ENCODE results near the gene MRPL24.

MRPL24 gene

DNA sequence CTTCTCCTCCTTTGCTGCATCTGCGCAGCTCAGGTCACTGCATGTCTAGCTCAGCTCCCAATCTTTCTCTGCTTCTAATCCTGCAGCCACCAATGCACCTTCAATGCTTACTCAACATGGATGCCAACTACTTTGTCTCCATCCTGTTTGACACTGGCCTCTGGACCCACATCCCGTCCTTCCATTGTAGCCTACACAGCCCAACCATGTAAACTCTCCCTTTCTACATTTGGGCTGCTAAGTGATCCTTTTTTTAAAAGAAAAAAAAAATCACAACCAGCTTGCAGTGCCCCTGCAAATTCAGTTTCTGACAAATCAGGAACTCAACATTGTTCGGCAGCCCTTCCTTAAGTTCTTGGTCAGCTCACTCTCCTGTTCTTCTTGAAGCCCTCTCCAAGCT lies 26.1 kb downstream of the MRPL24 start:
- Histone ChIP-seq H3K4me1 (ENCODE audit: control insufficient read depth, low read length) (no peaks in the 10 kb centered on the region), H4K20me1 (ENCODE audit: control insufficient read depth, insufficient read depth, low read depth, low read length) (0 out of 2 replicates have a peak, but pooled peaks cover 3% of the 10 kb centered on the region), H3K27ac (ENCODE audit: low read depth, low read length) (no peak overlapping the region), H3K9me2 (replicated peaks; ENCODE audit: control insufficient read depth, low read length) (no peaks in the 10 kb centered on the region), H3K9me3 (ENCODE audit: control insufficient read depth, insufficient read depth, low read length) (no peaks in the 10 kb centered on the region), H3K36me3 (ENCODE audit: control insufficient read depth, low read length) (peaks cover 4% of the 10 kb centered on the region; the same call in 1 of the 2 replicates), H3K4me2 (ENCODE audit: low read length) (no peak overlapping the region), H3K79me2 (ENCODE audit: control insufficient read depth, low read length) (no peaks in the 10 kb centered on the region), H3K27me3 (ENCODE audit: control insufficient read depth, low read length) (no peaks in the 10 kb centered on the region), H3K4me3 (ENCODE audit: low read length) (no peak overlapping the region), H3F3A (ENCODE audit: control insufficient read depth, insufficient read depth) (peaks cover 7% of the 10 kb centered on the region)
- TF ChIP-seq, protein P1, sequence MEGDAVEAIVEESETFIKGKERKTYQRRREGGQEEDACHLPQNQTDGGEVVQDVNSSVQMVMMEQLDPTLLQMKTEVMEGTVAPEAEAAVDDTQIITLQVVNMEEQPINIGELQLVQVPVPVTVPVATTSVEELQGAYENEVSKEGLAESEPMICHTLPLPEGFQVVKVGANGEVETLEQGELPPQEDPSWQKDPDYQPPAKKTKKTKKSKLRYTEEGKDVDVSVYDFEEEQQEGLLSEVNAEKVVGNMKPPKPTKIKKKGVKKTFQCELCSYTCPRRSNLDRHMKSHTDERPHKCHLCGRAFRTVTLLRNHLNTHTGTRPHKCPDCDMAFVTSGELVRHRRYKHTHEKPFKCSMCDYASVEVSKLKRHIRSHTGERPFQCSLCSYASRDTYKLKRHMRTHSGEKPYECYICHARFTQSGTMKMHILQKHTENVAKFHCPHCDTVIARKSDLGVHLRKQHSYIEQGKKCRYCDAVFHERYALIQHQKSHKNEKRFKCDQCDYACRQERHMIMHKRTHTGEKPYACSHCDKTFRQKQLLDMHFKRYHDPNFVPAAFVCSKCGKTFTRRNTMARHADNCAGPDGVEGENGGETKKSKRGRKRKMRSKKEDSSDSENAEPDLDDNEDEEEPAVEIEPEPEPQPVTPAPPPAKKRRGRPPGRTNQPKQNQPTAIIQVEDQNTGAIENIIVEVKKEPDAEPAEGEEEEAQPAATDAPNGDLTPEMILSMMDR (IDR thresholded peaks at IDR 0.05; ENCODE audit: low read depth, low read length, poor library complexity, severe bottlenecking) = no peak
- TF ChIP-seq EZH2phosphoT487 (IDR thresholded peaks at IDR 0.05; ENCODE audit: borderline replicate concordance, low read length) = no peak

DNA sequence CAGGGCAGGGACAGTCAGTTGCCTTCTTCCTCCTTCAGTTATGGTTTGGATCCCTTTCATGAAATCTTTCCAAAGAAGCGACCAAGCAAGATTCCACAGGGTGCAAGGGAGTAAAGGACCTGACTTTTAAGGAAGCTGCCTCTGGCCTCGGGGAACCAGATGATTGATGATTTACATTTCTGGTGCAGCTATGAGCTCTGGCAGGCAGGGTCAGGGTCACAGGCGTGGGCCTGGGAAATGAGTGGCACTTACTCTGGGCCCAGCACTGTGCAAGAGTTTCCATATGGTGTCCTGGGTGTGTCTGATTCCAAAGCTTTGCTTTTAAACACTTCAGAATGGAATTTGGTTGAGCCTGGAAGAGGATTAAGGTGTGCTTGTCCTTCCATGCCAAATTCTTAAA lies 28.3 kb downstream of the MRPL24 start:
- H3K9me2 ChIP-seq (replicated peaks; ENCODE audit: control insufficient read depth, low read length) = no peaks in the 10 kb centered on the region
- no peak overlapping the region for H3K4me2 ChIP-seq (ENCODE audit: low read length)
- H3F3A ChIP-seq (ENCODE audit: control insufficient read depth, insufficient read depth) = peaks cover 7% of the 10 kb centered on the region; the same call in 1 of the 2 replicates
- H3K27me3 ChIP-seq (ENCODE audit: control insufficient read depth, low read length) = peaks cover 7% of the 10 kb centered on the region
- no peak for TF ChIP-seq EZH2phosphoT487 (IDR thresholded peaks at IDR 0.05; ENCODE audit: borderline replicate concordance, low read length)
- TF ChIP-seq, protein P1 (IDR thresholded peaks at IDR 0.05; ENCODE audit: low read depth, low read length, poor library complexity, severe bottlenecking) = no peak
- no peaks in the 10 kb centered on the region for H3K9me3 ChIP-seq (ENCODE audit: control insufficient read depth, insufficient read depth, low read length)
- 0 out of 2 replicates have a peak, but pooled peaks cover 3% of the 10 kb centered on the region for H4K20me1 ChIP-seq (ENCODE audit: control insufficient read depth, insufficient read depth, low read depth, low read length)
- no peak overlapping the region for H3K4me3 ChIP-seq (ENCODE audit: low read length)
- no peak overlapping the region for H3K27ac ChIP-seq (ENCODE audit: low read depth, low read length)
- no peaks in the 10 kb centered on the region for H3K79me2 ChIP-seq (ENCODE audit: control insufficient read depth, low read length)
- no peaks in the 10 kb centered on the region for H3K4me1 ChIP-seq (ENCODE audit: control insufficient read depth, low read length)
- no peaks in the 10 kb centered on the region for H3K36me3 ChIP-seq (ENCODE audit: control insufficient read depth, low read length)

DNA sequence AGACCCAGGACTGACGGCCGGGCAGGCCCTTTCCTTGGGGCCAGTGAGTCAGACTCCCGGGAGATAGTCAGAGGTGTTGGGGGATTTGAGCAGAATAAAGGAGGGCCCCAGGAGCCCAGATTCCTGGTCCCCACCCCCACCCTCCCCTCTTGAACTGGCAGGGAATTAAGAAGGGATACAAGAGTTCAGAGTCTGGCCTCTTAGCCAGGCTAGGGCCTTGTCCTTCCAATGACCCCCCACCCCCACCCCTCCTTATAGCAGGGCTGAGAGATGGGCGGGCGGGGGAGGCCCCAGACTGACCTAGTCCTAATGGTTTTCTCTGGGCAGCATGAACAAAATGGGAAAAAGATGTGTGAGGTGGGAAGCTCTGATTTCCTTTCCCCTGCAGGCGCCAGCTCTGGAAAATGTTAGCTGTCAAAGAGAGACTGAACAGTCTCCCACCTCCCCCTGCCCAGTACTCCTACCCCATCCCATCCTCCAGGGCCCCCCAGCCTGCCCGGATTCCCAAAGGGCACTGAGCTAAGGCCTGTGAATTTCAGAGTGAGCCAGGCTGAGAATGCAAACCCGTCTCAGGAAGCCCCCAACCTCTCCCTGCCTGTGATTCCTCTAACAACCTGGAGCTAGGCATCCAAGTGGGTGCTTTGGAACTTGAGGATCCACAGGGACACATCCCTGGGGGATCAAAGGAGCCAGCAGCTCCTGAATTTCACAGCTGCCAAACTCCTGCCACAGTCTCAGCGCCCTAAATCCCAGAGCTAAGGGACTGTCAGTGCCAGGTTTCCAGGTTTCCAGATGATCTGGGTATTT lies 29.7 kb downstream of the MRPL24 start:
- no peaks in the 10 kb centered on the region for H3K9me3 ChIP-seq (ENCODE audit: control insufficient read depth, insufficient read depth, low read length)
- H3K4me1 ChIP-seq (ENCODE audit: control insufficient read depth, low read length) = peaks cover 9% of the 10 kb centered on the region
- no peaks in the 10 kb centered on the region for H3K36me3 ChIP-seq (ENCODE audit: control insufficient read depth, low read length)
- no peak overlapping the region for H3K27ac ChIP-seq (ENCODE audit: low read depth, low read length)
- TF ChIP-seq, protein P1 (IDR thresholded peaks at IDR 0.05; ENCODE audit: low read depth, low read length, poor library complexity, severe bottlenecking) = no peak
- TF ChIP-seq EZH2phosphoT487 (IDR thresholded peaks at IDR 0.05; ENCODE audit: borderline replicate concordance, low read length) = no peak
- no peaks in the 10 kb centered on the region for H3K79me2 ChIP-seq (ENCODE audit: control insufficient read depth, low read length)
- H3K4me3 ChIP-seq (ENCODE audit: low read length) = no peak overlapping the region
- peaks cover 5% of the 10 kb centered on the region; the same call in 1 of the 2 replicates for H3F3A ChIP-seq (ENCODE audit: control insufficient read depth, insufficient read depth)
- H3K9me2 ChIP-seq (replicated peaks; ENCODE audit: control insufficient read depth, low read length) = no peaks in the 10 kb centered on the region
- 0 out of 2 replicates have a peak, but pooled peaks cover 3% of the 10 kb centered on the region for H4K20me1 ChIP-seq (ENCODE audit: control insufficient read depth, insufficient read depth, low read depth, low read length)
- peaks cover 20% of the 10 kb centered on the region for H3K27me3 ChIP-seq (ENCODE audit: control insufficient read depth, low read length)
- no peak overlapping the region for H3K4me2 ChIP-seq (ENCODE audit: low read length)
